Measurements from ENCODE around the gene ANKRD35. TPM values are rescaled to one million over a fixed set of nuclear protein-coding genes. Genes with fewer than 3 reads are reported as not detected.

ANKRD35 gene
- total and polyA plus RNA-seq, 2 of the 8 experiments (the other 6 are each of a cell fraction or from before 2014, with no cell fraction given) = 1.6 to 3.0 TPM

- Histone ChIP-seq H3K79me2 (ENCODE audit: control insufficient read depth in 1 of 2, insufficient read depth in 2 of 2, low read length in 2 of 2) (no peaks in the 10 kb centered on the region), H3K9ac (replicated peaks in 1 of 4; ENCODE audit: extremely low read depth in 1 of 4, low read depth in 3 of 4, low read length in 3 of 4) (no peak overlapping the region), H3K18ac (ENCODE audit: extremely low read depth, low read length) (no peak overlapping the region), H3K9me3 (ENCODE audit: insufficient read depth in 2 of 2, low read depth in 1 of 2, low read length in 1 of 2) (no peaks in the 10 kb centered on the region), H3K27me3 (replicated peaks in 1 of 4; ENCODE audit: control insufficient read depth in 3 of 4, extremely low read depth in 1 of 4, insufficient read depth in 3 of 4, low read length in 3 of 4) (no peaks in the 10 kb centered on the region; a peak in 1 of 7 replicates), H3K36me3 (ENCODE audit: control insufficient read depth in 2 of 4, insufficient read depth in 4 of 4, low read length in 3 of 4) (peaks cover 6 to 51% (median 39%) of the 10 kb centered on the region in 4 experiments; a peak in 7 of 8 replicates), H2BK5ac (ENCODE audit: low read depth, low read length) (no peak overlapping the region), H3K56ac (replicated peaks; ENCODE audit: insufficient read length, low read depth, low read length) (no peak overlapping the region), H4K5ac (ENCODE audit: insufficient read length, low read depth, low read length) (no peak overlapping the region), H2AK5ac (ENCODE audit: low read depth, low read length) (no peak overlapping the region), H4K8ac (ENCODE audit: extremely low read depth, insufficient read depth, low read length) (no peak overlapping the region), H2AFZ (ENCODE audit: low read length) (no peak overlapping the region), H3K4me3 (ENCODE audit: extremely low read depth in 1 of 4, insufficient read depth in 2 of 4, low read depth in 3 of 4, low read length in 4 of 4) (no peak overlapping the region), H3K23me2 (ENCODE audit: low read depth, low read length) (peaks cover 3% of the 10 kb centered on the region), H3K27ac (ENCODE audit: low read depth, low read length) (no peak overlapping the region), H4K20me1 (replicated peaks in 1 of 2; ENCODE audit: control insufficient read depth in 1 of 2, insufficient read depth in 2 of 2, low read length in 2 of 2) (peaks cover 2 to 4% of the 10 kb centered on the region in 2 experiments), H3K79me1 (ENCODE audit: low read depth, low read length) (no peaks in the 10 kb centered on the region), H2BK20ac (ENCODE audit: low read length) (no peak overlapping the region), H3K4me1 (replicated peaks in 1 of 4; ENCODE audit: control insufficient read depth in 3 of 4, insufficient read depth in 4 of 4, low read length in 3 of 4) (peaks cover 0 to 8% (median 0%) of the 10 kb centered on the region in 4 experiments; a peak in 2 of 7 replicates), H3K4me2 (ENCODE audit: insufficient read depth in 1 of 2, low read depth in 2 of 2, low read length in 2 of 2) (no peak overlapping the region), H3K4ac (replicated peaks; ENCODE audit: insufficient read length, low read depth, low read length) (no peak overlapping the region), H2BK12ac (ENCODE audit: low read depth, low read length) (no peak overlapping the region), H4K91ac (replicated peaks; ENCODE audit: insufficient read length, low read length) (no peak overlapping the region), H2BK15ac (ENCODE audit: low read length) (no peak overlapping the region), H2BK120ac (replicated peaks; ENCODE audit: low read depth, low read length) (no peak overlapping the region), H3K14ac (ENCODE audit: insufficient read length) (no peak overlapping the region), H3K23ac (ENCODE audit: insufficient read length) (no peak overlapping the region)
- CTCF ChIA-PET (ENCODE audit: partially characterized antibody) = interaction anchor here (0.7 to 9.6 kb wide), 15 partner anchors 8 to 176 kb away, joined by 3 to 214 read pairs (median 7); partner anchors contain the start of genes ANKRD35, PIAS3, POLR3C and RNF115
- POLR2A ChIA-PET (ENCODE audit: partially characterized antibody) = interaction anchor here (0.9 to 8.2 kb wide), 8 partner anchors 10 to 93 kb away, joined by 3 to 95 read pairs (median 3); partner anchors contain the start of gene PIAS3
- FAIRE-seq = no peak
- peak in 1 of 2 experiments; percentile 77 for DNase-seq (ENCODE audit: low read depth in 1 of 2, low spot score in 2 of 2)
- WGBS, 2 experiments (ENCODE audit: extremely low coverage in 1 of 2, insufficient coverage in 1 of 2, insufficient read length in 1 of 2, insufficient replicate concordance in 2 of 2, low coverage in 1 of 2, low lambda C conversion rate in 2 of 2, missing lambda C conversion rate in 1 of 2) = 85% methylated on average over 15 of the region's 15 CpGs; no CpG with 5 or more reads in 1 of the 2 experiments
- TF ChIP-seq CHD1 (IDR thresholded peaks at IDR 0.05; ENCODE audit: low read depth, low read length) (no peak), JUND (IDR thresholded peaks at IDR 0.05; ENCODE audit: low read length) (no peak), POLR2AphosphoS5 (IDR thresholded peaks at IDR 0.05; ENCODE audit: low read depth, low read length) (no peak), CTCF (IDR thresholded peaks at IDR 0.05; ENCODE audit: control extremely low read depth in 1 of 3, insufficient read depth in 1 of 3, low read depth in 1 of 3, low read length in 3 of 3) (peak; percentile 70 to 75 (median 73)), RFX5 (IDR thresholded peaks at IDR 0.05; ENCODE audit: borderline replicate concordance, low read depth, low read length) (no peak)
Observed at GRCh38 chr1:145849356-145850160, 36.1 kb downstream of the ANKRD35 start.

Data from H1 (cell line).